CD4-positive, alpha-beta T cell treated with Interferon alpha-2 for 1 hour (primary cell): ENCODE measurements around the gene BPI.
"Not testable (repeated sequence)": the region's sequence is repeated elsewhere in the genome, so short reads cannot be mapped to it uniquely, and the experiment has no call there.

Source experiments
- DNase-seq, 2 donors: peaks; one replicate each; pipeline ENCODE4 v3.0.0-alpha.2; 2020 to 2022

The BPI gene

DNA sequence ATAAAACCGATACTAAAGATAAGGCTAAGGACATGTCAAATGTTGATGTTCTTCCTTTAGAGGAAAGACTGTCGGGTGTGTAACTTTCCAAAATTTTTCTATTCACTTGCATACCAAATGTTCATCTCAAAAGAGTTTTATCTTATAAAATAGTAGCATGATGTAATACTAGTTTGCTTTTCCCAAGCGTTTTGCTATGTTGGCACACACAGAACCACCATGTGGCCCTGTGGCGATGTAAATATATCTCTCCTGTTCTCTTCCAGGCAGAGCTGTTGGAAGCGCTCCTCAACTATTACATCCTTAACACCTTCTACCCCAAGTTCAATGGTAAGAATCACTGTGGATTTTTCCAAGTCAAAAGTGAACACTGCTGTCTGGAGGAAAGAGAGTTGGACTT is 68.8 kb downstream of the BPI start:
- no peak for DNase-seq

DNA sequence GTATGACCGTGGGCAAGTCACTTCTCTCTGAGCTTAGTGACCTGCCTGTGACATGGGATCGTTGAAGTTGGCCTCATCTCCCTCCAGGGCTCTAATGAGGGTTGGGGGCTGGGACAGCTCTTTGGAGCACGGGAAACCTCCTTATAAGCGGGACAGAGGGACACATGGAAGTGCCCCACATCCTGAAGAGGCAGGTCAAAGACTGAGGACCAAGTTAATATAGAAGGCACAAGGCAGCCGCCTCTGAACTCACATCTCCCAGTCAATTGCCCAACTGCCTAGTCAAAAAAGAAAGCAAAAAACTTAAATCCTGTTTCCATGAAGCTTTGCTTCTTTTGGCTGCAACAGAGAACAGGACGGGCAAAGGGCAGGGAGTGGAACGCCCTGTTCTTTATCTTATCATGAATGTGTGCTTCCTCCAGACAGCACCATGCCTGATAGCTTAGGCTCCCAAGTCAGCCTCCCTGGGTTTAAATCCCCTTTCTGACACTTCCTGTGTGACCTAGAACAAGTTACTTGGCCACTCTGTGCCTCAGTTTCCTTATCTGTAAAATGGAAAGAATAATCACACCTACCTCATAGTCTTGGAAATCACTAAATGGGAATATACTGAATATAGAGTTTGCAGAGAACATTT is 69.4 kb downstream of the BPI start:
- DNase-seq, result no peak

DNA sequence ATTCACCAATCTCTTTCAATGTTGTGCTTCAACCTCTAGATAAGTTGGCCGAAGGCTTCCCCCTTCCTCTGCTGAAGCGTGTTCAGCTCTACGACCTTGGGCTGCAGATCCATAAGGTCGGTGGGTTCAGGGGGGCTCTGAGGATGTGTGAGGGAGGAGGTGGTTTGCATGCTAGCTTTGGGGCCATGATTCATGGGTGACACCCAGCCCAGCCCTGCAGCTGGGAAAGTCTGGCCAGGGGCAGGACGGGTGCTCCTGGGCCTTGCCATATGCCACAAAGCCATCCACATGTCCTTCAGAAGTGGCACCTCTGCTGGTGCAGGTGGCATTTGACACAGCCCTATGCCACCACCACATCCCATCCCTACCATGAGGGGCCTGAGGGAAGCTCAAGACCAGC is 69.9 kb downstream of the BPI start:
- no peak for DNase-seq

DNA sequence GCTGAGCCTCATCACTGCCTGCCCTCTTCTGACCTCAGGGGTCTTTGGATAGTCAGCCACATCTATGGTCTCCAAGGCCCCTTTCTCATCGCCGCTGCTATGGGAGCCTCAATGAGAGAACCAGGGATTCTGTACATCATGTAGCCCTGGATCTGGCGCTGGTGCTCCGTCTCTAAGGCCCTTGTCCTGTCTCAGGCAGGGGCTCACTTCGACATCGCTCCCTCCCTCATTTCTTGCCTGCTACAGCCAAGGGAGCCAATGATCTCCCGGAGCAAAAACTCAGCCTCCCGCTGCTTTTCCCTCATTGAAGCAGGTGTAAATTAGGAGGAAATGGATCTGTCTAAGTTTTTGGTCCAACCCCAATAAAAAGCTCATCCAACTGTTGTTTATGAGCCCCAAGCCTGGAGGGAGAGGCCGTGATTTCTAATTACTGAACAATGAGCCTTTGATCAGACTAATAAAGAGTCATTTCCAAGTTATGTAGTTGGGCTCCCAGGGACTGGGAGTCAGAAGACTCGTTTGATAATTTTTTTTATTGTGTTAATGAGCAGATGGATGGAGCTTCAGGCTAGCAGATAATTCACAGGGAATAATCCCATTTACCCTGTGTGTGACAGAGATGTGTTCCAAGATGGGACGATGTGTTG is 73.2 kb downstream of the BPI start:
- no peak for DNase-seq

DNA sequence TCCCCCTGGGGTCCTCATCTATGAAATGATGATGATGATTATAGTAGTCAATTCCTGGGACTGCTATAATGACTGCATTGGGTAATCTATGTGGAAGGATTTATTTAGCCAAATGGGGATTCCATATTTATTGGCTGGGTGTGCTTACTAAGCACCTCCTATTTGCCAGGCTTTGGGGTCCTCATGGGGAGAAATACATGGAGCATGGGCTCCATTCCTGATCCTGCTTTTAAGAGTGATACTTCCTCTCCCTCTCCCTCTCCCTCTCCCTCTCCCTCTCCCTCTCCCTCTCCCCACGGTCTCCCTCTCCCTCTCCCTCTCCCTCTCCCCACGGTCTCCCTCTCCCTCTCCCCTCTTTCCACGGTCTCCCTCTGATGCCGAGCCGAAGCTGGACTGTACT is 73.9 kb downstream of the BPI start:
- not testable (repeated sequence) for DNase-seq

DNA sequence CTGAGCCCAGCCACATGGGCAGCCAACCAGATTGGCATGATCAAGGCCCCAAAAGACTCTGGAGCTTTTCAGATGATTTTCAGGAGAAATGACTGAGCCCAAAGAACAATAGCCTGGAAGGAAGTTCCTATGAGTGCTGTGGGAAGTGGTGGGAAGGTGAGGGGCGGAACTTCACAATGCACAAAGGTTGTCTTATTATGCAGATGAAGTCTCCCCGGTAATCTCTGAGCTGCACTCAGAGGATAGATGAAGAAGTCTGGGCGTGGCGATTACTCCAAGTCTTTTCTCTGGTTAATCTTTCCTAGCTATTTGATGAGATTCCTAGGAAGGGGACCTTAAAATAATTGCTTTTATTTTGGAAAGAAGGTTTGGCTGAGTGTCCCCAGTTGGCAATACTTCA is 79.2 kb downstream of the BPI start:
- DNase-seq, result no peak

DNA sequence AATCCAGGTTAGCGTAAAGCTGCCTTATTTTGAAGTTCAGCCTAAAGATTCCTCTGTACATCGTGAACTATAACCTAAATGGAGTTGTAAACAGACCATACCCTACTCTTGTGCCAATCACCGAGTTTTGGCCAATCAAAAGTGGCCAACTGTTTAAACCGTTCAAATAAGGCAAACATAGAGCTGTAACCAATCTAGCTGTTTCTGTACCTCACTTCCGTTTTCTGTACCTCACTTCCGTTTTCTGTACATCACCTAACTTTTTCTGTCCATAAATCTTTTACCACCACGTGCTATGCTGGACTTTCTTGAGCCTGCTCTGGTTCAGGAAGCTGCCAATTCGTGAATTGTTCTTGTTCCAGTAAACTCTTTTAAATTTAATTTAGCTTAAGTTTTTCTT is 82.0 kb downstream of the BPI start:
- DNase-seq, result no peak

DNA sequence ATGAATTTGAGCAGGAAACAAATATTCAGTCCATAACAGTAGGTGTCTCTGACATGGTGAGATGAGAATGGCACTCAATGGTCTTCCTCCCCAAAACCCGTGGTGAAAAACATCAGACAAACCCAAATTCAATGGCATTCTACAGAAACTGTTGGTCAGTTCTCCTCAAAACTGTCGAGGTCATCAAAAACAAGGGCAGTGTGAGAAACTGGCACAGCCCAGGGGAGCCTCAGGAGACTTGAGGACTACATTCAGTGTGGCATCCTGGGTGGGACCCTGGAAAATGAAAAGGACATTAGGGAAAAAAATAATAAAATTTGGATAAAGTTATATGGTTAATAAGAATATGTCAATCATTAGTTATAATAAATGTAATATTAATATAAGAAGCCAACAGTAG is 82.9 kb downstream of the BPI start:
- DNase-seq, result no peak
